Neuronal stem cell (in vitro differentiated cells): ENCODE results near the gene PCDHA1.
"Not testable (repeated sequence)": the region's sequence is repeated elsewhere in the genome, so short reads cannot be mapped to it uniquely, and the experiment has no call there.

Experiments used
- DNase-seq: peaks from one replicate; pipeline ENCODE4 v3.0.0-alpha.2; 2013; ENCODE audit warnings: low spot score
- H2AFZ ChIP-seq: one replicate; pipeline ENCODE4 v1.6.1; 2013; ENCODE audit warnings: mild to moderate bottlenecking, low read length, inconsistent platforms
- H2AK5ac ChIP-seq: 2 replicates; pipeline ENCODE4 v1.6.1; 2013; ENCODE audit warnings: low read depth, mild to moderate bottlenecking, inconsistent platforms, low read length, moderate library complexity, mixed read lengths
- H2BK120ac ChIP-seq: 2 replicates; pipeline ENCODE4 v1.6.1; 2013; ENCODE audit warnings: low read depth, mild to moderate bottlenecking, inconsistent platforms, low read length, moderate library complexity, mixed read lengths
- H2BK12ac ChIP-seq: one replicate; pipeline ENCODE4 v1.6.1; 2013; ENCODE audit warnings: low read length, inconsistent platforms
- H2BK15ac ChIP-seq: 2 replicates; pipeline ENCODE4 v1.6.1; 2013; ENCODE audit warnings: mild to moderate bottlenecking, low read length, inconsistent platforms, mixed read lengths
- H2BK5ac ChIP-seq: one replicate; pipeline ENCODE4 v1.6.1; 2013; ENCODE audit warnings: inconsistent platforms, mild to moderate bottlenecking, low read length, moderate library complexity
- H3K14ac ChIP-seq: one replicate; pipeline ENCODE4 v1.6.1; 2013; ENCODE audit warnings: low read length, inconsistent platforms
- H3K18ac ChIP-seq: 2 replicates; pipeline ENCODE4 v1.6.1; 2013; ENCODE audit warnings: low read length, inconsistent platforms
- H3K23ac ChIP-seq: 2 replicates; pipeline ENCODE4 v1.6.1; 2013; ENCODE audit warnings: low read depth, mild to moderate bottlenecking, mixed read lengths, low read length, inconsistent platforms; ENCODE audit not compliant: poor library complexity
- H3K27ac ChIP-seq: replicated peaks from 3 replicates; pipeline ENCODE4 v1.5.1; 2013; ENCODE audit warnings: low read length, inconsistent platforms
- H3K27me3 ChIP-seq, 3 experiments: 2 replicates each; pipeline ENCODE4 v1.6.1; 2013; ENCODE audit warnings: low read length in 3 of 3, mild to moderate bottlenecking in 2 of 3, inconsistent platforms in 1 of 3, low read depth in 1 of 3, mixed read lengths in 1 of 3, moderate library complexity in 1 of 3; ENCODE audit not compliant: control insufficient read depth in 3 of 3, insufficient read depth in 3 of 3
- H3K36me3 ChIP-seq, 2 donors: replicated peaks in 1 of 2; 2 replicates each; pipeline ENCODE4 v1.6.1; 2013; ENCODE audit warnings: low read length in 2 of 2; ENCODE audit not compliant: control insufficient read depth in 2 of 2, insufficient read depth in 2 of 2
- H3K4ac ChIP-seq: 2 replicates; pipeline ENCODE4 v1.6.1; 2013; ENCODE audit warnings: inconsistent platforms, mild to moderate bottlenecking, low read length, moderate library complexity
- H3K4me1 ChIP-seq, 2 donors: 1 replicate in 1 of 2; 2 replicates in 1 of 2; pipeline ENCODE4 v1.6.1; 2013; ENCODE audit warnings: low read length in 2 of 2, low read depth in 1 of 2; ENCODE audit not compliant: control insufficient read depth in 2 of 2, insufficient read depth in 1 of 2
- H3K4me2 ChIP-seq: one replicate; pipeline ENCODE4 v1.6.1; 2013; ENCODE audit warnings: mild to moderate bottlenecking, low read length, inconsistent platforms; ENCODE audit not compliant: insufficient read depth, poor library complexity, severe bottlenecking
- H3K4me3 ChIP-seq, 2 donors: 2 replicates each; pipeline ENCODE4 v1.5.1; 2013; ENCODE audit warnings: low read length in 2 of 2, mild to moderate bottlenecking in 2 of 2, inconsistent platforms in 1 of 2, moderate library complexity in 1 of 2
- H3K79me1 ChIP-seq: one replicate; pipeline ENCODE4 v1.6.1; 2013; ENCODE audit warnings: low read depth, mild to moderate bottlenecking, inconsistent platforms, low read length, moderate library complexity
- H3K9ac ChIP-seq: one replicate; pipeline ENCODE4 v1.6.1; 2013; ENCODE audit warnings: mild to moderate bottlenecking, low read depth, low read length, inconsistent platforms; ENCODE audit not compliant: poor library complexity
- H3K9me3 ChIP-seq, 2 donors: replicated peaks in 1 of 2; 2 replicates each; pipeline versions ENCODE3 to v1.6.1; 2013; ENCODE audit warnings: low read length in 2 of 2, mild to moderate bottlenecking in 2 of 2, inconsistent platforms in 1 of 2, low read depth in 1 of 2, mixed read lengths in 1 of 2, moderate library complexity in 1 of 2; ENCODE audit not compliant: control insufficient read depth in 2 of 2, insufficient read depth in 1 of 2
- H4K8ac ChIP-seq: one replicate; pipeline ENCODE4 v1.6.1; 2013; ENCODE audit warnings: low read depth, mild to moderate bottlenecking, inconsistent platforms, low read length, moderate library complexity
- H4K91ac ChIP-seq: one replicate; pipeline ENCODE4 v1.6.1; 2013; ENCODE audit warnings: low read length, low read depth, mild to moderate bottlenecking, inconsistent platforms; ENCODE audit not compliant: poor library complexity
- WGBS, 2 donors: extraction: QIAGEN DNeasy Blood & Tissue Kit; methylation state at CpG; one replicate each; pipeline ENCODE4 v1.1.7; 2013; ENCODE audit warnings: missing lambda C conversion rate in 2 of 2, mixed read lengths in 1 of 2; ENCODE audit not compliant: insufficient read length in 2 of 2, insufficient replicate concordance in 1 of 2; ENCODE audit errors: extremely low coverage in 2 of 2; 5-methylcytosine and 5-hydroxymethylcytosine counted together

PCDHA1 gene

DNA sequence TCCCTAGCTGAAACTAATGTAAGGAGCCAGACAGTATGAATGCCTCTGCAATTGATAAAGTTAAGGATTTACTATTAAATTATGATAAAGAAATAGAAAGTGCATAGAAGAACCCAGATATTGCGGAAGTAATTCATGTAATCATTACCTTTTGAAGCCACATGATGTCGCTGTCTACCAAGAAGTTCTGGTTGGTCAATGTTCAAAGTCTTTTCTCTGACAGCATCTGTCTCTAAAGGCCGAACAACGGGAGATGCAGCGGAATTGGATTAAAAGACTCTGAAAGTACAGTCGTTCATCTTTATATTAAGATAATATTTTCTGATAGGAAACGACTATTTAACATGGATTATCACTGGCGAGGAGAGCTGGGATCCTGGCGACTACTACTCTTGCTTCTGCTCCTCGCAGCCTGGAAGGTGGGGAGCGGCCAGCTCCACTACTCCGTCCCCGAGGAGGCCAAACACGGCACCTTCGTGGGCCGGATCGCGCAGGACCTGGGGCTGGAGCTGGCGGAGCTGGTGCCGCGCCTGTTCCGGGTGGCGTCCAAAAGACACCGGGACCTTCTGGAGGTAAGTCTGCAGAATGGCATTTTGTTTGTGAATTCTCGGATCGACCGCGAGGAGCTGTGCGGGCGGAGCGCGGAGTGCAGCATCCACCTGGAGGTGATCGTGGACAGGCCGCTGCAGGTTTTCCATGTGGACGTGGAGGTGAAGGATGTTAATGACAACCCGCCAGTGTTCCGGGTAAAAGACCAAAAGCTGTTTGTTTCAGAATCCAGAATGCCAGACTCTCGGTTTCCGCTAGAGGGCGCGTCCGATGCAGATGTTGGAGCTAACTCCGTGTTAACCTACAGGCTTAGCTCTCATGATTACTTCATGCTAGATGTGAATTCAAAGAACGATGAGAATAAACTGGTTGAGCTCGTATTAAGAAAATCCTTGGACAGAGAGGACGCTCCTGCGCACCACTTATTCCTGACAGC lies 55.3 kb downstream of the PCDHA1 start, which contains the start of gene PCDHA8:
Gene PCDHA8 (plus strand): TSS at position 210 of the 985 bp plus-strand sequence. CDS start 135 bp downstream, at position 345.
- Histone ChIP-seq H2AFZ (no peak within 1 kb of the TSS), H3K79me1 (peaks cover under 1% of the 10 kb centered on the region), H3K23ac (no peak within 1 kb of the TSS), H3K36me3 (peaks cover under 1 to 21% of the 10 kb centered on the region in 2 donors), H3K18ac (no peak within 1 kb of the TSS), H2AK5ac (no peak within 1 kb of the TSS), H2BK15ac (no peak within 1 kb of the TSS), H3K4me3 (peak within 1 kb of the TSS; percentile 35 to 63), H2BK120ac (no peak within 1 kb of the TSS), H3K4me2 (no peak within 1 kb of the TSS), H3K4me1 (no peaks in the 10 kb centered on the region), H3K9me3 (peaks cover 4 to 53% of the 10 kb centered on the region in 2 donors), H3K14ac (no peak within 1 kb of the TSS), H2BK5ac (no peak within 1 kb of the TSS), H3K27me3 (no peaks in the 10 kb centered on the region), H3K4ac (no peak within 1 kb of the TSS), H3K9ac (no peak within 1 kb of the TSS), H4K8ac (no peak within 1 kb of the TSS), H3K27ac (no peak within 1 kb of the TSS), H2BK12ac (no peak within 1 kb of the TSS), H4K91ac (no peak within 1 kb of the TSS)
- no CpG with 5 or more reads among the region's 47 CpGs for WGBS, 2 donors
- DNase-seq = no peak

DNA sequence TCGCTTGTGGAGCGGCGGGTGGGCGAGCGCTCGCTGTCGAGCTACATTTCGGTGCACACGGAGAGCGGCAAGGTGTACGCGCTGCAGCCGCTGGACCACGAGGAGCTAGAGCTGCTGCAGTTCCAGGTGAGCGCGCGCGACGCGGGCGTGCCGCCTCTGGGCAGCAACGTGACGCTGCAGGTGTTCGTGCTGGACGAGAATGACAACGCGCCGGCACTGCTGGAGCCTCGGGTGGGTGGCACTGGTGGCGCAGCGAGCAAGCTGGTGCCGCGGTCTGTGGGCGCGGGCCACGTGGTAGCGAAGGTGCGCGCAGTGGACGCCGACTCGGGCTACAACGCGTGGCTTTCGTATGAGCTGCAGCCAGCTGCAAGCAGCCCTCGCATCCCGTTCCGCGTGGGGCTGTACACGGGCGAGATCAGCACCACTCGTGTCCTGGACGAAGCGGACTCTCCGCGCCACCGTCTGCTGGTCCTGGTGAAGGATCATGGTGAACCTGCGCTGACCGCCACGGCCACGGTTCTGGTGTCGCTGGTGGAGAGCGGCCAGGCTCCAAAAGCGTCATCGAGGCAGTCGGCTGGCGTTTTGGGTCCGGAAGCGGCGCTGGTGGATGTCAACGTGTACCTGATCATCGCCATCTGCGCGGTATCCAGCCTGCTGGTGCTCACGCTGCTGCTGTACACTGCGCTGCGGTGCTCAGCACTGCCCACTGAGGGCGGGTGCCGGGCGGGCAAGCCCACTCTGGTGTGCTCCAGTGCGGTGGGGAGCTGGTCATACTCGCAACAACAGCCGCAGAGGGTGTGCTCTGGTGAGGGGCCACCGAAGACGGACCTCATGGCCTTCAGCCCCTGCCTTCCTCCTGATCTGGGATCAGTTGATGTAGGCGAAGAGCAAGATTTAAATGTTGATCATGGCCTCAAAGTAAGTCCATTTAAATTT lies 57.1 kb downstream of the PCDHA1 start:
- H2BK15ac ChIP-seq = no peak overlapping the region
- H2AFZ ChIP-seq = no peak overlapping the region
- peaks cover 2 to 52% of the 10 kb centered on the region in 2 donors for H3K9me3 ChIP-seq
- WGBS, 2 donors = no CpG with 5 or more reads among the region's 87 CpGs
- H3K9ac ChIP-seq = no peak overlapping the region
- H3K27ac ChIP-seq = no peak overlapping the region
- H3K79me1 ChIP-seq = no peaks in the 10 kb centered on the region
- no peak overlapping the region for H3K4ac ChIP-seq
- H3K4me3 ChIP-seq = no peak overlapping the region
- no peak overlapping the region for H3K14ac ChIP-seq
- no peak for DNase-seq
- H3K23ac ChIP-seq = no peak overlapping the region
- no peak overlapping the region for H4K8ac ChIP-seq
- H2BK120ac ChIP-seq = no peak overlapping the region
- no peak overlapping the region for H2BK5ac ChIP-seq
- H3K4me2 ChIP-seq = no peak overlapping the region
- peaks cover 0 to 15% of the 10 kb centered on the region in 2 donors for H3K36me3 ChIP-seq
- H2AK5ac ChIP-seq = no peak overlapping the region
- H3K27me3 ChIP-seq = no peaks in the 10 kb centered on the region
- no peak overlapping the region for H3K18ac ChIP-seq
- H4K91ac ChIP-seq = no peak overlapping the region
- H3K4me1 ChIP-seq = no peaks in the 10 kb centered on the region
- no peak overlapping the region for H2BK12ac ChIP-seq

DNA sequence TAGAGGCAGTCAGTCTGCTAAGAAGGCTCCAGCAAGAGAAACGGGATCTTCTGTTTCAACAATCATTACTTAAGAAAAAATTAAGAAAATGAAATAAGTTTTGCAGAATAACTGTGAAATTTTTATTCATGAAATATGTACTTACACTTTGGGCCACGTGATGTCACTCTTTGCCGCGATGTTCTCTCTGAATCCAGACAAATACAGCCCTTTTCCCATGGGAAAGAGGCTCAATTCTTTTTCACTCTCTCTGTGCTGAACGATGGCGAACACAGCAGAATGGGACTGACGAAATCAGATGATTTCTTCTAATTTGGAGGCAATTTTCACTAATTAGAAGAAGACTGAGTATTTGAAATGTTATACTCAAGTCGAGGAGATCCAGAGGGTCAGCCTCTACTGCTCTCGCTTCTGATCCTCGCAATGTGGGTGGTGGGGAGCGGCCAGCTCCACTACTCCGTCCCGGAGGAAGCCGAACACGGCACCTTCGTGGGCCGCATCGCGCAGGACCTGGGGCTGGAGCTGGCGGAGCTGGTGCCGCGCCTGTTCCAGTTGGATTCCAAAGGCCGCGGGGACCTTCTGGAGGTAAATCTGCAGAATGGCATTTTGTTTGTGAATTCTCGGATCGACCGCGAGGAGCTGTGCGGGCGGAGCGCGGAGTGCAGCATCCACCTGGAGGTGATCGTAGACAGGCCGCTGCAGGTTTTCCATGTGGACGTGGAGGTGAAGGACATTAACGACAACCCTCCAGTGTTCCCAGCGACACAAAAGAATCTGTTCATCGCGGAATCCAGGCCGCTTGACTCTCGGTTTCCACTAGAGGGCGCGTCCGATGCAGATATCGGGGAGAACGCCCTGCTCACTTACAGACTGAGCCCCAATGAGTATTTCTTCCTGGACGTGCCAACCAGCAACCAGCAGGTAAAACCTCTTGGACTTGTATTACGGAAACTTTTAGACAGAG lies 62.5 kb downstream of the PCDHA1 start, which contains the start of gene PCDHA9:
Gene PCDHA9 (plus strand): TSS at position 244 of the 964 bp plus-strand sequence. CDS start 114 bp downstream, at position 358.
- H2BK12ac ChIP-seq, H3K4me1 ChIP-seq, H3K9ac ChIP-seq, H3K79me1 ChIP-seq, H3K23ac ChIP-seq, H2BK5ac ChIP-seq, H3K4me2 ChIP-seq, H3K4me3 ChIP-seq, H3K18ac ChIP-seq, H4K91ac ChIP-seq, H3K36me3 ChIP-seq, H2AK5ac ChIP-seq, H4K8ac ChIP-seq, H3K27me3 ChIP-seq, DNase-seq, H2BK15ac ChIP-seq, H3K14ac ChIP-seq, H2BK120ac ChIP-seq, H3K4ac ChIP-seq, H2AFZ ChIP-seq, H3K27ac ChIP-seq: not testable (repeated sequence)
- peaks cover 0 to 40% of the 10 kb centered on the region in 2 donors for H3K9me3 ChIP-seq
- no CpG with 5 or more reads among the region's 48 CpGs for WGBS, 2 donors
